Osteoblast (primary cell): ENCODE data around the gene TNFRSF1B. TPM values are rescaled to one million over a fixed set of nuclear protein-coding genes. Genes with fewer than 3 reads are reported as not detected.

Experiments used
- DNase-seq: peaks from one replicate; pipeline ENCODE4 v3.0.0; 2011; ENCODE audit warnings: low spot score, mixed read lengths; ENCODE audit not compliant: insufficient read length; ENCODE audit errors: missing footprints
- H2AFZ ChIP-seq: 2 replicates; pipeline ENCODE4 v1.6.0; 2011; ENCODE audit warnings: mild to moderate bottlenecking, low read length
- H3K27ac ChIP-seq: 2 replicates; pipeline ENCODE4 v1.5.1; 2011; ENCODE audit warnings: mild to moderate bottlenecking, low read depth, low read length, moderate library complexity
- H3K27me3 ChIP-seq: 2 replicates; pipeline ENCODE4 v1.6.0; 2012; ENCODE audit warnings: mild to moderate bottlenecking, control low read depth, inconsistent platforms, low read length, moderate library complexity; ENCODE audit not compliant: insufficient read depth
- H3K36me3 ChIP-seq: 2 replicates; pipeline ENCODE4 v1.5.1; 2011; ENCODE audit warnings: mild to moderate bottlenecking, low read length, control low read depth, moderate library complexity; ENCODE audit not compliant: insufficient read depth
- H3K4me1 ChIP-seq: 2 replicates; pipeline ENCODE4 v1.5.1; 2011; ENCODE audit warnings: mild to moderate bottlenecking, low read length, control low read depth, moderate library complexity; ENCODE audit not compliant: insufficient read depth
- H3K4me2 ChIP-seq: 2 replicates; pipeline ENCODE4 v1.6.0; 2011; ENCODE audit warnings: mild to moderate bottlenecking, low read length; ENCODE audit not compliant: insufficient read depth
- H3K4me3 ChIP-seq: fragments of 200-600 bp; sonication (generic); 3 replicates; pipeline ENCODE4 v1.5.1; 2012; ENCODE audit warnings: mild to moderate bottlenecking, low read length, inconsistent platforms; ENCODE audit not compliant: insufficient read depth
- H3K79me2 ChIP-seq: 2 replicates; pipeline ENCODE4 v1.6.0; 2012; ENCODE audit warnings: mild to moderate bottlenecking, low read length, control low read depth, inconsistent platforms; ENCODE audit not compliant: insufficient read depth
- H3K9me3 ChIP-seq: 2 replicates; pipeline ENCODE4 v1.5.1; 2011; ENCODE audit warnings: low read depth, low read length, control low read depth
- H4K20me1 ChIP-seq: 2 replicates; pipeline ENCODE4 v1.6.0; 2012; ENCODE audit warnings: mild to moderate bottlenecking, low read length, control low read depth; ENCODE audit not compliant: insufficient read depth
- total RNA-seq: library from RNA; depleted of rRNA; stranded (reverse); fragments of >200 nt; gene quantifications from 2 replicates; pipeline ENCODE4 v1.2.3, GENCODE V29; 2012
- TF ChIP-seq, protein P1 (sequence below): IDR thresholded peaks from 2 replicates; pipeline ENCODE4 v1.5.1; 2011; ENCODE audit warnings: mild to moderate bottlenecking, low read depth, low read length, moderate library complexity; ENCODE audit errors: extremely low read depth

The TNFRSF1B gene
- total RNA-seq, 1 donor: 12.7 TPM

DNA sequence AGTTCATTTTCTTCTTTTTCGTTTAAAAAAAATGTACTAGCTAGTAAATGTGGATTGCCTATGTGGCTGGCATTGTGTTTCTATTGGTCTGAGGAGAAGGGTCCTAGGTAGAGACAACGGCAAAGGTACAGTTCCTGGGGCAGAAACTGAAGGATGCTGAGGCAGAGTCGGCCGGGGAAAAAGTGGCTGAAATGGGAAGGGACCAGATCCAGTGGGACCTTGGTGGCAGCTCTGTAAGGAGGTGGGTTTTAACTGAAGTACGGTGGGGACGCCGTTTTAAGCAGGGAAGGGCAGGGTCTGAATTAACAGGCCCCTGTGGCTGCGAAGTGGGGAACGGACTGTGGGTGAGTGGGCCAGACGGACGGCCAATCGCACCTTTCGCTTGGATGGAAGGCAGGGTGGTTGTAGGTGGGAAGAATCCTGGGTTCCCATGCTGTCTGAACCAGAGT is 62.6 kb downstream of the TNFRSF1B start:
- TF ChIP-seq, protein P1, sequence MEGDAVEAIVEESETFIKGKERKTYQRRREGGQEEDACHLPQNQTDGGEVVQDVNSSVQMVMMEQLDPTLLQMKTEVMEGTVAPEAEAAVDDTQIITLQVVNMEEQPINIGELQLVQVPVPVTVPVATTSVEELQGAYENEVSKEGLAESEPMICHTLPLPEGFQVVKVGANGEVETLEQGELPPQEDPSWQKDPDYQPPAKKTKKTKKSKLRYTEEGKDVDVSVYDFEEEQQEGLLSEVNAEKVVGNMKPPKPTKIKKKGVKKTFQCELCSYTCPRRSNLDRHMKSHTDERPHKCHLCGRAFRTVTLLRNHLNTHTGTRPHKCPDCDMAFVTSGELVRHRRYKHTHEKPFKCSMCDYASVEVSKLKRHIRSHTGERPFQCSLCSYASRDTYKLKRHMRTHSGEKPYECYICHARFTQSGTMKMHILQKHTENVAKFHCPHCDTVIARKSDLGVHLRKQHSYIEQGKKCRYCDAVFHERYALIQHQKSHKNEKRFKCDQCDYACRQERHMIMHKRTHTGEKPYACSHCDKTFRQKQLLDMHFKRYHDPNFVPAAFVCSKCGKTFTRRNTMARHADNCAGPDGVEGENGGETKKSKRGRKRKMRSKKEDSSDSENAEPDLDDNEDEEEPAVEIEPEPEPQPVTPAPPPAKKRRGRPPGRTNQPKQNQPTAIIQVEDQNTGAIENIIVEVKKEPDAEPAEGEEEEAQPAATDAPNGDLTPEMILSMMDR: no peak
- Histone ChIP-seq H3K4me1 (peaks cover 4% of the 10 kb centered on the region), H3K27me3 (peaks cover 4% of the 10 kb centered on the region), H3K36me3 (no peaks in the 10 kb centered on the region), H3K9me3 (no peaks in the 10 kb centered on the region), H3K4me3 (peak overlapping the region; percentile 94), H3K79me2 (peaks cover 42% of the 10 kb centered on the region), H2AFZ (peak overlapping the region; percentile 96), H3K4me2 (peak overlapping the region; percentile 76), H3K27ac (no peak overlapping the region), H4K20me1 (peaks cover 12% of the 10 kb centered on the region)
- DNase-seq: no peak

DNA sequence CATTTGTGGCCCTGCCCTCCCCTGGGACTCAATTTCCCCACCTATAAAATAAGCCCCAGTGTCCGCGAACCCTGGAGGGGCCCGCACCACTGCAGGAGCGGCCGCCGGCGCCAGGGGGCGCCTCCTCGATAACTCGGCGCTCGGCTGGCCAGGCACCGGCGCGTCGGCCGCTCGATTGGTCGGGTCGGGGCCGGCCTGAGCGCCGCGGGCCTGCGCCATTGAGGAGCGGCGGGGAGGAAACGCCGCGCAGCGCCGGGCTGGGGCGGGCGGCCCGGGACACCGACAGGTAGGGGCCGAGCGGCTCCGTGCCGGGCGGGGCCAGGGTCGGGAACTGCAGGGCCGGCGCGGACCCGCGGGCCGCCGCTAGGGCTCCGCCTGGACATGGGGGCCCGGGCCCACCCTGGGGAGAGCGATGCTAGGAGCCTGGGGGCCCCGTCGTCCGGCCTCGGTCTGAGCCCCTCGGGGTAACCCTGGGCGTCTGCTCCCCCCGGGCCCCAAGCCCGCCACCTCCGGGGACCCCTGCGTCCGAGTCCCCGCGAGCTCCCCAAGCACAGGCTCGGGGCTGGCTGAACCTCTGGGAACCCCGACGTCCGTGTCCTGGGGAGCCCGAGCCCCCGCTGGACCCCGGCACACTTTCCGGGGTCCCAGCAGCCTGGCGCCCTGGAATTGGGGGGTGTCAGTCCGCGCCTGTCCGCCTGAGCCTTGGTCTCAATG is 63.2 kb downstream of the TNFRSF1B start, which contains the start of gene VPS13D:
Gene VPS13D (plus strand): TSS at position 196 of the 714 bp plus-strand sequence. CDS start 4,237 bp downstream, outside the sequence.
- H3K36me3 ChIP-seq: peaks cover 4% of the 10 kb centered on the region
- peak within 1 kb of the TSS; percentile 96 for H2AFZ ChIP-seq
- H3K9me3 ChIP-seq: no peaks in the 10 kb centered on the region
- peak within 1 kb of the TSS; percentile 76 for H3K4me2 ChIP-seq
- peaks cover 45% of the 10 kb centered on the region for H3K79me2 ChIP-seq
- H3K27ac ChIP-seq: peak within 1 kb of the TSS; percentile 68
- peak; percentile 98 for DNase-seq
- peaks cover 4% of the 10 kb centered on the region for H3K27me3 ChIP-seq
- peak within 1 kb of the TSS; percentile 94 for H3K4me3 ChIP-seq
- H3K4me1 ChIP-seq: peaks cover 4% of the 10 kb centered on the region
- TF ChIP-seq, protein P1: peak; percentile 85
- peaks cover 12% of the 10 kb centered on the region for H4K20me1 ChIP-seq

DNA sequence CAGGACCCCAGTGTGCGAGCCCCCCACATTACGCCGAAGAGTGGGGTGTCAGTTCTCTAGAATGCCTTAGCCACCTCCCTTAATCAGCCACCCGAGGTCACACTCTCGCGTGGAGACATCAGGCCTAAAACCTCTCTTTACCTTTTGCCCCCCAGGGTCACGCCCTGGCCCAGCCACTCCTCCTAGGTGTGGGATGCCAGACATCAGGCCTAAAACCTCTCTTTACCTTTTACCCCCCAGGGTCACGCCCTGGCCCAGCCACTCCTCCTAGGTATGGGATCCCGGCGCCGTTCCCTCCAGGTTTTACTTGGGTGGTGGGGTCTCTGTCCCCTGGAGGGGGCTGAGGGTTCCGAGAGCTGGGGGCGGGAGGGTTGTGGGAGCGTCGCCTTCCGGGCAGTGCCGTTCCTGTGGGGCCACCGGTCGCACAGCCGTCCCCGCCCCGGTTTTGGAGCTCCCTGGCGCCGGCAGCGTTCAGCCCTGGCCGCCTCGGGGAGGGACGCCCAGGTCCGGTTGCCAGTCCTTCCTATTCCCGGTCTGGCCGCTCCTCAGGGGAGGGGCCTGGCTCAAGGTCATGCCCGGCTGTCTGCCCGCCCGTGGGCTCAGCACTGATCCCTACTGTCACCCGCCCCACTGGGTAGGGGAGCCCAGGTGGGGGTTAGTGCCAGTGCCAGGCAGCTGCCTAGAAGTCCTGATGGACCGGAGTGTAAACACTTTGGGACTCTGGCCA is 63.9 kb downstream of the TNFRSF1B start:
- Histone ChIP-seq H3K27ac (peak overlapping the region; percentile 68), H3K9me3 (no peaks in the 10 kb centered on the region), H3K79me2 (peaks cover 48% of the 10 kb centered on the region), H3K4me3 (peak overlapping the region; percentile 94), H2AFZ (peak overlapping the region; percentile 72), H3K4me2 (peak overlapping the region; percentile 75), H3K36me3 (peaks cover 5% of the 10 kb centered on the region), H3K4me1 (peaks cover 4% of the 10 kb centered on the region), H3K27me3 (peaks cover 4% of the 10 kb centered on the region), H4K20me1 (peaks cover 12% of the 10 kb centered on the region)
- TF ChIP-seq, protein P1: no peak
- DNase-seq: peak; percentile 93

DNA sequence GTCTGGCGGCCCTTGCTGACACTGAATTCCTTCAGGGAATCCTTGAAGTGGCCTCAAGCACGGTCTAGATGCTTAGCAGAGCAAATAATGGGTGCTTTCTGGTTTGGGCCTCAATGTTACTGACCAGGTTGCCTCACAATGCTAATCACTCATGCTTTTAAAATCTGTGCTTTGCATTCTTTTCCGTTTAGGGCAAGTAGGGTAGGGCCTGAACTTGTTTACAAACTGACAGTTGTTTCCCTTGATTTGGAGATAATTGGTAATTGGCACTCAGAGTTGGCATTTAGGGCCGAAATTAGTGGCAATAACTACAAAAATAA is 64.4 kb downstream of the TNFRSF1B start:
- Histone ChIP-seq H3K4me3 (peak overlapping the region; percentile 94), H3K27ac (peak overlapping the region; percentile 36), H3K4me2 (peak overlapping the region; percentile 75), H3K4me1 (peaks cover 4% of the 10 kb centered on the region), H3K79me2 (peaks cover 51% of the 10 kb centered on the region), H3K9me3 (no peaks in the 10 kb centered on the region), H3K27me3 (peaks cover 4% of the 10 kb centered on the region), H2AFZ (peak overlapping the region; percentile 58), H3K36me3 (peaks cover 9% of the 10 kb centered on the region), H4K20me1 (peaks cover 12% of the 10 kb centered on the region)
- DNase-seq: peak; percentile 77
- TF ChIP-seq, protein P1: no peak
